Neural cell (in vitro differentiated cells): ENCODE measurements around the gene HPCAL4.
A peak's percentile ranks its signal among the peaks of the same experiment; 100 is the strongest.

Experiments used
- EP300 ChIP-seq: fragments of 450-650 bp; conservative IDR thresholded peaks from 2 replicates; pipeline ENCODE4 v1.6.1; 2014; ENCODE audit warnings: antibody characterized with exemption, mild to moderate bottlenecking, moderate library complexity; ENCODE audit not compliant: poor library complexity, severe bottlenecking
- EZH2 ChIP-seq: fragments of 200-600, 300-800 bp; shearing (Covaris generic), sonication (generic); IDR thresholded peaks from 2 replicates; pipeline ENCODE4 v1.6.1; 2014; ENCODE audit warnings: antibody characterized with exemption, low read length, borderline replicate concordance, mild to moderate bottlenecking; ENCODE audit not compliant: insufficient read depth, poor library complexity, severe bottlenecking
- POLR2AphosphoS5 ChIP-seq: IDR thresholded peaks from 2 replicates; pipeline ENCODE4 v1.6.1; 2012
- SMC3 ChIP-seq: fragments of 450-650 bp; conservative IDR thresholded peaks from 2 replicates; pipeline ENCODE4 v1.6.1; 2014; ENCODE audit warnings: antibody characterized with exemption, mild to moderate bottlenecking, moderate library complexity; ENCODE audit not compliant: poor library complexity
- TAF1 ChIP-seq: IDR thresholded peaks from 2 replicates; pipeline ENCODE4 v1.6.1; 2012; ENCODE audit warnings: low read depth
- TF ChIP-seq, protein P1 (sequence below): fragments of 450-650 bp; IDR thresholded peaks from 2 replicates; pipeline ENCODE4 v1.5.1; 2014; ENCODE audit warnings: antibody characterized with exemption, mild to moderate bottlenecking, moderate library complexity; ENCODE audit not compliant: poor library complexity, severe bottlenecking
- TF ChIP-seq, protein P2 (sequence below): IDR thresholded peaks from 2 replicates; pipeline ENCODE4 v1.6.1; 2012; ENCODE audit warnings: borderline replicate concordance

DNA sequence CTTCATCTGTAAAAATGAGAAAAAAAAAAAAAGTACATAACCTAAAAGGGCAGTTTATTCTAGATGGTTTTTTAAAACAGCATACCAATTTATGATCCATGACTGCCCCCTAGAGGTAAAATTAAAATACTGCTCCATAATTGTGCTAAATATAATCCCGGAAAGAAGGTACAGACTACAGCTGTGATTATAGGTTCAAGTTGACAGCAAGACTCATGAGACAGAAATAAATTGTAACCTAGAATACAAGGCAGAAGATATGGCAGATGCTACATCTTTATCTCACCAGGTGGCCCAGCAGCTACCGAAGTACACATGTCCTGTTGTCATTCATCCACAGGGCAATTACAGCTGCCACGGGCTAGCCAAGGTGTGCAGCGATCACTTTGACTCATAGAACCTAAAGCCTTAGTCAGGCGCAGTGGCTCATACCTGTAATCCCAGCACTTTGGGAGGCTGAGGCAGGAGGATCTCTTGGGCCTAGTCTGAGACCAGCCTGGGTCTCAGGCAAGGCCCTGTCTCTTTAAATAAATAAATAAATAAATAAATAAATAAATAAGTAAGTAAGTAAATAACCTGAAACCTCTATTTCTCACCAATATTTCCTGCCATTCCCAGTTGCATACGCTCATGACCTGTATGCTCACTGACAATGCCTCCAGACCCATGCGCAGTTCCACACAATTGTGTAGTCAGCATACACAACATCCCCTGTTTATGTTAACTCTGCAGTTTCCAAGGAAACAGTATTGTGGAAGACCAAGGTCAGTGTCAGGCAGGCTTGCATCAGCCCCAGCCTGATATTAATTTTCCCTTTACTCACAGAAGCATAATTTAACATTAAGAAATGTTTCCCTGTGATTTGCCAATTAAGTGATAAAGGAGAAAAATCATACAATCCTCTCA, 29.1 kb upstream of the HPCAL4 start:
- TF ChIP-seq TAF1: no peak
- TF ChIP-seq, protein P1, sequence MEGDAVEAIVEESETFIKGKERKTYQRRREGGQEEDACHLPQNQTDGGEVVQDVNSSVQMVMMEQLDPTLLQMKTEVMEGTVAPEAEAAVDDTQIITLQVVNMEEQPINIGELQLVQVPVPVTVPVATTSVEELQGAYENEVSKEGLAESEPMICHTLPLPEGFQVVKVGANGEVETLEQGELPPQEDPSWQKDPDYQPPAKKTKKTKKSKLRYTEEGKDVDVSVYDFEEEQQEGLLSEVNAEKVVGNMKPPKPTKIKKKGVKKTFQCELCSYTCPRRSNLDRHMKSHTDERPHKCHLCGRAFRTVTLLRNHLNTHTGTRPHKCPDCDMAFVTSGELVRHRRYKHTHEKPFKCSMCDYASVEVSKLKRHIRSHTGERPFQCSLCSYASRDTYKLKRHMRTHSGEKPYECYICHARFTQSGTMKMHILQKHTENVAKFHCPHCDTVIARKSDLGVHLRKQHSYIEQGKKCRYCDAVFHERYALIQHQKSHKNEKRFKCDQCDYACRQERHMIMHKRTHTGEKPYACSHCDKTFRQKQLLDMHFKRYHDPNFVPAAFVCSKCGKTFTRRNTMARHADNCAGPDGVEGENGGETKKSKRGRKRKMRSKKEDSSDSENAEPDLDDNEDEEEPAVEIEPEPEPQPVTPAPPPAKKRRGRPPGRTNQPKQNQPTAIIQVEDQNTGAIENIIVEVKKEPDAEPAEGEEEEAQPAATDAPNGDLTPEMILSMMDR: peak; percentile 96
- TF ChIP-seq POLR2AphosphoS5: peak; percentile 99
- TF ChIP-seq, protein P2, sequence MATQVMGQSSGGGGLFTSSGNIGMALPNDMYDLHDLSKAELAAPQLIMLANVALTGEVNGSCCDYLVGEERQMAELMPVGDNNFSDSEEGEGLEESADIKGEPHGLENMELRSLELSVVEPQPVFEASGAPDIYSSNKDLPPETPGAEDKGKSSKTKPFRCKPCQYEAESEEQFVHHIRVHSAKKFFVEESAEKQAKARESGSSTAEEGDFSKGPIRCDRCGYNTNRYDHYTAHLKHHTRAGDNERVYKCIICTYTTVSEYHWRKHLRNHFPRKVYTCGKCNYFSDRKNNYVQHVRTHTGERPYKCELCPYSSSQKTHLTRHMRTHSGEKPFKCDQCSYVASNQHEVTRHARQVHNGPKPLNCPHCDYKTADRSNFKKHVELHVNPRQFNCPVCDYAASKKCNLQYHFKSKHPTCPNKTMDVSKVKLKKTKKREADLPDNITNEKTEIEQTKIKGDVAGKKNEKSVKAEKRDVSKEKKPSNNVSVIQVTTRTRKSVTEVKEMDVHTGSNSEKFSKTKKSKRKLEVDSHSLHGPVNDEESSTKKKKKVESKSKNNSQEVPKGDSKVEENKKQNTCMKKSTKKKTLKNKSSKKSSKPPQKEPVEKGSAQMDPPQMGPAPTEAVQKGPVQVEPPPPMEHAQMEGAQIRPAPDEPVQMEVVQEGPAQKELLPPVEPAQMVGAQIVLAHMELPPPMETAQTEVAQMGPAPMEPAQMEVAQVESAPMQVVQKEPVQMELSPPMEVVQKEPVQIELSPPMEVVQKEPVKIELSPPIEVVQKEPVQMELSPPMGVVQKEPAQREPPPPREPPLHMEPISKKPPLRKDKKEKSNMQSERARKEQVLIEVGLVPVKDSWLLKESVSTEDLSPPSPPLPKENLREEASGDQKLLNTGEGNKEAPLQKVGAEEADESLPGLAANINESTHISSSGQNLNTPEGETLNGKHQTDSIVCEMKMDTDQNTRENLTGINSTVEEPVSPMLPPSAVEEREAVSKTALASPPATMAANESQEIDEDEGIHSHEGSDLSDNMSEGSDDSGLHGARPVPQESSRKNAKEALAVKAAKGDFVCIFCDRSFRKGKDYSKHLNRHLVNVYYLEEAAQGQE: no peak
- no peak for TF ChIP-seq EZH2
- peak; percentile 92 for TF ChIP-seq SMC3
- TF ChIP-seq EP300: peak; percentile 95
